HepG2 (cell line): ENCODE measurements around the gene YWHAB. TPM values are rescaled to one million over a fixed set of nuclear protein-coding genes. Genes with fewer than 3 reads are reported as not detected.
A peak's percentile ranks its signal among the peaks of the same experiment; 100 is the strongest.

Experiments used
- BCL6 ChIP-seq: IDR thresholded peaks from 2 replicates; pipeline ENCODE4 v1.6.1; 2016; ENCODE audit warnings: missing genetic modification reagents, missing compliant biosample characterization
- BRD4 ChIP-seq: sonication (generic); formaldehyde crosslinking; IDR thresholded peaks from 2 replicates; pipeline ENCODE4 v1.4.0; 2020; ENCODE audit warnings: missing genetic modification reagents
- ERF ChIP-seq: IDR thresholded peaks from 2 replicates; pipeline ENCODE4 v1.6.1; 2018; ENCODE audit warnings: missing biosample characterization, missing genetic modification reagents
- HOXA9 ChIP-seq: sonication (generic); formaldehyde crosslinking; IDR thresholded peaks from 2 replicates; pipeline ENCODE4 v1.8.1; 2022; ENCODE audit warnings: missing genetic modification reagents, mild to moderate bottlenecking, moderate library complexity, borderline replicate concordance
- KAT8 ChIP-seq: IDR thresholded peaks from 2 replicates; pipeline ENCODE4 v1.6.1; 2016; ENCODE audit warnings: missing genetic modification reagents, missing compliant biosample characterization
- MAFF ChIP-seq: IDR thresholded peaks from 2 replicates; pipeline ENCODE4 v1.6.1; 2011; ENCODE audit warnings: low read depth, low read length, improper control_type of control experiment
- MED13 ChIP-seq: sonication (generic); formaldehyde crosslinking; IDR thresholded peaks from 2 replicates; pipeline ENCODE4 v1.5.0; 2020; ENCODE audit warnings: missing genetic modification reagents
- NR1H2 ChIP-seq: sonication (generic); formaldehyde crosslinking; IDR thresholded peaks from 2 replicates; pipeline ENCODE4 v1.8.1; 2022; ENCODE audit warnings: low read depth, missing genetic modification reagents, borderline replicate concordance
- RBAK ChIP-seq: sonication (generic); formaldehyde crosslinking; IDR thresholded peaks from 2 replicates; pipeline ENCODE4 v1.5.1; 2020; ENCODE audit warnings: mild to moderate bottlenecking, missing genetic modification reagents
- RBM22 ChIP-seq: fragments of 200-400 bp; formaldehyde crosslinking; optimal IDR thresholded peaks from 2 replicates; pipeline ENCODE3; 2017; ENCODE audit warnings: mild to moderate bottlenecking, low read length, moderate library complexity
- RFX5 ChIP-seq: IDR thresholded peaks from 2 replicates; pipeline ENCODE4 v1.6.1; 2011; ENCODE audit warnings: low read depth, low read length, improper control_type of control experiment
- RFXANK ChIP-seq: IDR thresholded peaks from 2 replicates; pipeline ENCODE4 v1.6.1; 2016
- YEATS4 ChIP-seq: sonication (generic); formaldehyde crosslinking; IDR thresholded peaks from 2 replicates; pipeline ENCODE4 v1.4.0; 2020; ENCODE audit warnings: missing genetic modification reagents, borderline replicate concordance
- ZFP41 ChIP-seq: sonication (generic); formaldehyde crosslinking; IDR thresholded peaks from 2 replicates; pipeline ENCODE4 v1.4.0; 2020; ENCODE audit warnings: mild to moderate bottlenecking, missing genetic modification reagents, borderline replicate concordance
- ZNF891 ChIP-seq: sonication (generic); formaldehyde crosslinking; IDR thresholded peaks from 2 replicates; pipeline ENCODE4 v1.5.0; 2020; ENCODE audit warnings: mild to moderate bottlenecking, missing genetic modification reagents
- polyA plus RNA-seq, 8 experiments: library from polyadenylated mRNA; depleted of rRNA in 3 of 8; stranded (reverse) in 7 of 8; unstranded in 1 of 8; fragments of >200 nt; fragmentation: Illumina TruSeq in 4 of 8; extraction: Trizol in 4 of 8; gene quantifications; 2 replicates each; pipeline versions ENCODE4 v1.2.1 to v1.2.3, GENCODE V29; 2011 to 2016; ENCODE audit warnings: low read depth in 4 of 8, missing spikeins in 1 of 8, mixed read lengths in 1 of 8; ENCODE audit not compliant: insufficient read depth in 1 of 8
- total RNA-seq, 5 experiments: library from RNA; depleted of rRNA; stranded (reverse); fragments of >200 nt; fragmentation: Illumina TruSeq; extraction: Trizol; gene quantifications; 2 replicates each; pipeline ENCODE4 v1.2.3, GENCODE V29; 2016; ENCODE audit warnings: low read depth in 1 of 5
- TF ChIP-seq, protein P1 (sequence below): sonication (generic); formaldehyde crosslinking; IDR thresholded peaks from 2 replicates; pipeline ENCODE4 v1.4.0; 2020; ENCODE audit warnings: missing genetic modification reagents, low read depth, mild to moderate bottlenecking, borderline replicate concordance
- TF ChIP-seq, protein P2 (sequence below): sonication (generic); formaldehyde crosslinking; IDR thresholded peaks from one replicate; pipeline ENCODE4 v1.5.1; 2020; ENCODE audit warnings: mild to moderate bottlenecking, missing genetic modification reagents; ENCODE audit errors: not compliant biosample characterization
- TF ChIP-seq, protein P3 (sequence below): sonication (generic); formaldehyde crosslinking; IDR thresholded peaks from 2 replicates; pipeline ENCODE4 v1.4.0; 2020; ENCODE audit warnings: mild to moderate bottlenecking, missing genetic modification reagents

Gene YWHAB
- total and polyA plus RNA-seq, 2 of the 13 experiments (the other 11 are each of a cell fraction or from before 2014, with no cell fraction given): 77.2 to 121 TPM

DNA sequence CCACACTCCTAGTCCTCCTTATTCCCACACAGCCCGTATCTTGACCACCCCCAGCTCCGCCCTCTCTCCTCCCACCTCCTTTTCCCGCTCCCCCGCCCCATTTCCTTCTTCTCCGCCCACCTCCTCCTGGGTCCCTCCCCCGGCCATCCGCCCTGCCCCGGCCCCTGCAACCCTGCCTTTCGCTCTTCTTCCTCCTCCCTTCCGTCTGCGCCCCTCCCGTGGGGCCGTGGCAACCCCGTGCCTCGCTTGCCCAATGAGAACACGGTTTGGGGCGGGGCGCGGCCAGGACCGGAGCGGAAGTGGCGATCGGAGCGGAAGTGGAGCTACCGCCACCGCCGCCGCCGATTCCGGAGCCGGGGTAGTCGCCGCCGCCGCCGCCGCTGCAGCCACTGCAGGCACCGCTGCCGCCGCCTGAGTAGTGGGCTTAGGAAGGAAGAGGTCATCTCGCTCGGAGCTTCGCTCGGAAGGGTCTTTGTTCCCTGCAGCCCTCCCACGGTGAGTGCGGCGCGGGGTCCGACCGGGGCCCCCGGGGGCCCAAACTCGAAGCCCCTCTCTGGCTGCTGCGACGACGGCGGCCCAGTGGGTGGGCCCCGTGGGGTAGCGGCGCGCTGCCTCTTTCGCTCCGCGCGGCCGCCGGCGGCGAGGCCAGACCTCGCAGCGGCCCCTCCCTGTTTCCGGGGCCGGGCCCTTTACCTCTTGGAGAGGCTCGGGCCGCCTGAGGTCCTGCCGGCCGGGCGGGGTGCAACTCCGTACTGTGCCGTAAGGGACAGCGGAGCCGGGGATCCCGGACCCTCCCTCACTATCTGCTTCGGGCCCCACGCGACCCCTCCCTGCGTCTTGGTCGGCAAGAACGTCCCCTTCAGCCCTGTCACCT, at the start of gene YWHAB (continued):
- TF ChIP-seq NR1H2 (CRISPR knock-in tag): 0 out of 2 replicates have a peak, but pooled peaks have one; percentile 44
- TF ChIP-seq RBAK (CRISPR knock-in tag): no peak
- TF ChIP-seq ZFP41: no peak
- TF ChIP-seq MED13 (CRISPR knock-in tag): no peak; the same call in none of the 2 replicates
- TF ChIP-seq KAT8 (CRISPR knock-in tag): peak; percentile 96
- 0 out of 2 replicates have a peak, but pooled peaks have one; percentile 51 for TF ChIP-seq BCL6 (CRISPR knock-in tag)
- TF ChIP-seq RFXANK (CRISPR knock-in tag): peak; percentile 91
- no peak for TF ChIP-seq HOXA9
- TF ChIP-seq, protein P1, sequence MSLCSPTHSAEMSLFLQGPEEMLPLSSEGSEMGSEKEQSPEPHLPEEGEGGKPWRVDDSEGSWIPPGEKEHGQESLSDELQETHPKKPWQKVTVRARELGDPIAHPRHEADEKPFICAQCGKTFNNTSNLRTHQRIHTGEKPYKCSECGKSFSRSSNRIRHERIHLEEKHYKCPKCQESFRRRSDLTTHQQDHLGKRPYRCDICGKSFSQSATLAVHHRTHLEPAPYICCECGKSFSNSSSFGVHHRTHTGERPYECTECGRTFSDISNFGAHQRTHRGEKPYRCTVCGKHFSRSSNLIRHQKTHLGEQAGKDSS (CRISPR knock-in tag): peak; percentile 83; the same call in 1 of the 2 replicates
- 0 out of 2 replicates have a peak, but pooled peaks have one; percentile 26 for TF ChIP-seq RFX5
- TF ChIP-seq RBM22: no peak
- no peak for TF ChIP-seq MAFF
- TF ChIP-seq, protein P2, sequence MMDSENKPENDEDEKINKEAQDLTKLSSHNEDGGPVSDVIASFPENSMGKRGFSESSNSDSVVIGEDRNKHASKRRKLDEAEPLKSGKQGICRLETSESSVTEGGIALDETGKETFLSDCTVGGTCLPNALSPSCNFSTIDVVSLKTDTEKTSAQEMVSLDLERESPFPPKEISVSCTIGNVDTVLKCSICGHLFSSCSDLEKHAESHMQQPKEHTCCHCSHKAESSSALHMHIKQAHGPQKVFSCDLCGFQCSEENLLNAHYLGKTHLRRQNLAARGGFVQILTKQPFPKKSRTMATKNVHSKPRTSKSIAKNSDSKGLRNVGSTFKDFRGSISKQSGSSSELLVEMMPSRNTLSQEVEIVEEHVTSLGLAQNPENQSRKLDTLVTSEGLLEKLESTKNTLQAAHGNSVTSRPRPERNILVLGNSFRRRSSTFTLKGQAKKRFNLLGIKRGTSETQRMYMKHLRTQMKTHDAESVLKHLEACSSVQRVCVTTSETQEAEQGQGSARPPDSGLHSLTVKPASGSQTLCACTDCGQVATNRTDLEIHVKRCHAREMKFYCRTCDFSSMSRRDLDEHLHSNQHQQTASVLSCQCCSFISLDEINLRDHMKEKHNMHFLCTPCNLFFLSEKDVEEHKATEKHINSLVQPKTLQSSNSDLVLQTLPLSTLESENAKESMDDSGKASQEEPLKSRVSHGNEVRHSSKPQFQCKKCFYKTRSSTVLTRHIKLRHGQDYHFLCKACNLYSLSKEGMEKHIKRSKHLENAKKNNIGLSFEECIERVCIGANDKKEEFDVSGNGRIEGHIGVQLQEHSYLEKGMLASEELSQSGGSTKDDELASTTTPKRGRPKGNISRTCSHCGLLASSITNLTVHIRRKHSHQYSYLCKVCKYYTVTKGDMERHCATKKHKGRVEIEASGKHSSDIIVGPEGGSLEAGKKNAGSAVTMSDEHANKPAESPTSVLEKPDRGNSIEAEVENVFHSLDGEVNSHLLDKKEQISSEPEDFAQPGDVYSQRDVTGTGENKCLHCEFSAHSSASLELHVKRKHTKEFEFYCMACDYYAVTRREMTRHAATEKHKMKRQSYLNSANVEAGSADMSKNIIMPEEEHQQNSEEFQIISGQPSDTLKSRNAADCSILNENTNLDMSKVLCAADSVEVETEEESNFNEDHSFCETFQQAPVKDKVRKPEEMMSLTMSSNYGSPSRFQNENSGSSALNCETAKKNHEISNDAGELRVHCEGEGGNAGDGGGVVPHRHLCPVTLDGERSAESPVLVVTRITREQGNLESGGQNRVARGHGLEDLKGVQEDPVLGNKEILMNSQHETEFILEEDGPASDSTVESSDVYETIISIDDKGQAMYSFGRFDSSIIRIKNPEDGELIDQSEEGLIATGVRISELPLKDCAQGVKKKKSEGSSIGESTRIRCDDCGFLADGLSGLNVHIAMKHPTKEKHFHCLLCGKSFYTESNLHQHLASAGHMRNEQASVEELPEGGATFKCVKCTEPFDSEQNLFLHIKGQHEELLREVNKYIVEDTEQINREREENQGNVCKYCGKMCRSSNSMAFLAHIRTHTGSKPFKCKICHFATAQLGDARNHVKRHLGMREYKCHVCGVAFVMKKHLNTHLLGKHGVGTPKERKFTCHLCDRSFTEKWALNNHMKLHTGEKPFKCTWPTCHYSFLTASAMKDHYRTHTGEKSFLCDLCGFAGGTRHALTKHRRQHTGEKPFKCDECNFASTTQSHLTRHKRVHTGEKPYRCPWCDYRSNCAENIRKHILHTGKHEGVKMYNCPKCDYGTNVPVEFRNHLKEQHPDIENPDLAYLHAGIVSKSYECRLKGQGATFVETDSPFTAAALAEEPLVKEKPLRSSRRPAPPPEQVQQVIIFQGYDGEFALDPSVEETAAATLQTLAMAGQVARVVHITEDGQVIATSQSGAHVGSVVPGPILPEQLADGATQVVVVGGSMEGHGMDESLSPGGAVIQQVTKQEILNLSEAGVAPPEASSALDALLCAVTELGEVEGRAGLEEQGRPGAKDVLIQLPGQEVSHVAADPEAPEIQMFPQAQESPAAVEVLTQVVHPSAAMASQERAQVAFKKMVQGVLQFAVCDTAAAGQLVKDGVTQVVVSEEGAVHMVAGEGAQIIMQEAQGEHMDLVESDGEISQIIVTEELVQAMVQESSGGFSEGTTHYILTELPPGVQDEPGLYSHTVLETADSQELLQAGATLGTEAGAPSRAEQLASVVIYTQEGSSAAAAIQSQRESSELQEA: no peak
- no peak; the same call in 1 of the 2 replicates for TF ChIP-seq ZNF891 (CRISPR knock-in tag)
- TF ChIP-seq, protein P3, sequence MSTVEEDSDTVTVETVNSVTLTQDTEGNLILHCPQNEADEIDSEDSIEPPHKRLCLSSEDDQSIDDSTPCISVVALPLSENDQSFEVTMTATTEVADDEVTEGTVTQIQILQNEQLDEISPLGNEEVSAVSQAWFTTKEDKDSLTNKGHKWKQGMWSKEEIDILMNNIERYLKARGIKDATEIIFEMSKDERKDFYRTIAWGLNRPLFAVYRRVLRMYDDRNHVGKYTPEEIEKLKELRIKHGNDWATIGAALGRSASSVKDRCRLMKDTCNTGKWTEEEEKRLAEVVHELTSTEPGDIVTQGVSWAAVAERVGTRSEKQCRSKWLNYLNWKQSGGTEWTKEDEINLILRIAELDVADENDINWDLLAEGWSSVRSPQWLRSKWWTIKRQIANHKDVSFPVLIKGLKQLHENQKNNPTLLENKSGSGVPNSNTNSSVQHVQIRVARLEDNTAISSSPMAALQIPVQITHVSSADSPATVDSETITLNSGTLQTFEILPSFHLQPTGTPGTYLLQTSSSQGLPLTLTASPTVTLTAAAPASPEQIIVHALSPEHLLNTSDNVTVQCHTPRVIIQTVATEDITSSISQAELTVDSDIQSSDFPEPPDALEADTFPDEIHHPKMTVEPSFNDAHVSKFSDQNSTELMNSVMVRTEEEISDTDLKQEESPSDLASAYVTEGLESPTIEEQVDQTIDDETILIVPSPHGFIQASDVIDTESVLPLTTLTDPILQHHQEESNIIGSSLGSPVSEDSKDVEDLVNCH (CRISPR knock-in tag): no peak
- peak; percentile 95 for TF ChIP-seq BRD4 (CRISPR knock-in tag)
- peak; percentile 80 for TF ChIP-seq ERF (CRISPR knock-in tag)
- TF ChIP-seq YEATS4 (CRISPR knock-in tag): peak; percentile 94
